CD4-positive, alpha-beta T cell (primary cell): ENCODE results near the gene SHROOM2. TPM values are rescaled to one million over a fixed set of nuclear protein-coding genes. Genes with fewer than 3 reads are reported as not detected.
"Not testable (repeated sequence)": the region's sequence is repeated elsewhere in the genome, so short reads cannot be mapped to it uniquely, and the experiment has no call there.

Source experiments
- ATAC-seq: fragments of 200-7000 bp; cut with Tn5 transposase; one replicate; pipeline ENCODE4 v1.10.0; 2022; ENCODE audit warnings: mild to moderate bottlenecking; ENCODE audit not compliant: poor library complexity
- CTCF ChIA-PET: fragments of 350-600 bp; sonication (Branson Sonifier 250); formaldehyde crosslinking; loops from one replicate; lab custom pipeline; 2021; ENCODE audit warnings: antibody characterized with exemption, inconsistent platforms; lab: Charles Lee
- POLR2A ChIA-PET: fragments of 350-600 bp; sonication (Branson Sonifier 250); formaldehyde crosslinking; loops from one replicate; lab custom pipeline; 2021; ENCODE audit warnings: antibody characterized with exemption, inconsistent platforms; lab: Charles Lee
- DNase-seq, 14 experiments: peaks; one replicate each; pipeline ENCODE4 v3.0.0-alpha.2; 2013 to 2020; ENCODE audit warnings: mixed read lengths in 2 of 14
- H3K27ac ChIP-seq, 2 donors: one replicate each; pipeline versions ENCODE4 v1.5.1 to v1.7.0; 2013; ENCODE audit warnings: low read length in 2 of 2, low read depth in 1 of 2, mild to moderate bottlenecking in 1 of 2
- H3K27me3 ChIP-seq, 2 experiments: 1 replicate in 1 of 2; 2 replicates in 1 of 2; pipeline versions ENCODE4 v1.6.1 to v1.7.0; 2013; ENCODE audit warnings: low read length in 2 of 2, control low read depth in 1 of 2, mild to moderate bottlenecking in 1 of 2, moderate library complexity in 1 of 2; ENCODE audit not compliant: insufficient read depth in 2 of 2, control insufficient read depth in 1 of 2
- H3K36me3 ChIP-seq: one replicate; pipeline ENCODE4 v1.6.1; 2013; ENCODE audit warnings: low read length, control low read depth; ENCODE audit not compliant: insufficient read depth
- H3K4me1 ChIP-seq: one replicate; pipeline ENCODE4 v1.6.1; 2013; ENCODE audit warnings: low read length, control low read depth; ENCODE audit not compliant: insufficient read depth
- H3K4me3 ChIP-seq: one replicate; pipeline ENCODE4 v1.5.1; 2013; ENCODE audit warnings: mild to moderate bottlenecking, low read length, moderate library complexity
- H3K9me3 ChIP-seq, 2 experiments: 1 replicate in 1 of 2; 2 replicates in 1 of 2; pipeline versions ENCODE4 v1.6.1 to v1.7.0; 2013; ENCODE audit warnings: low read length in 2 of 2, mild to moderate bottlenecking in 2 of 2, control low read depth in 1 of 2, moderate library complexity in 1 of 2; ENCODE audit not compliant: control insufficient read depth in 1 of 2, insufficient read depth in 1 of 2
- H3K27ac Mint-ChIP-seq: one replicate; pipeline ENCODE4 v1.8.0; 2020; ENCODE audit warnings: mixed read lengths
- H3K27me3 Mint-ChIP-seq: one replicate; pipeline ENCODE4 v1.8.0; 2021; ENCODE audit warnings: mixed read lengths
- H3K36me3 Mint-ChIP-seq: one replicate; pipeline ENCODE4 v1.8.0; 2021; ENCODE audit warnings: low read depth, mixed read lengths
- H3K4me1 Mint-ChIP-seq: one replicate; pipeline ENCODE4 v1.8.0; 2021; ENCODE audit warnings: low read depth, mixed read lengths
- H3K4me3 Mint-ChIP-seq: one replicate; pipeline ENCODE4 v1.8.0; 2020; ENCODE audit warnings: mild to moderate bottlenecking, mixed read lengths
- H3K9me3 Mint-ChIP-seq: one replicate; pipeline ENCODE4 v1.8.0; 2020; ENCODE audit warnings: mixed read lengths
- intact Hi-C, 2 experiments: fragments of 100-400 bp; cut with DNase I in 1 of 2; cut with micrococcal nuclease in 1 of 2; formaldehyde crosslinking; loops; one replicate each; pipeline versions ENCODE4 v1.15.1 to v1.9.0; 2023 to 2025; cut with DNase I, micrococcal nuclease
- total RNA-seq, 174 experiments: library from RNA in 2 of 174; stranded (reverse) in 2 of 174; gene quantifications; one replicate each; pipeline ENCODE4 v1.2.3 and lab custom pipeline; 2021 to 2026
- TF ChIP-seq, protein P1 (sequence below): fragments of 200-600 bp; IDR thresholded peaks from one replicate; pipeline ENCODE4 v1.8.0; 2022; ENCODE audit warnings: antibody characterized with exemption, mild to moderate bottlenecking

Gene SHROOM2
- total RNA-seq, 2 experiments from 2014 or later: not detected

DNA sequence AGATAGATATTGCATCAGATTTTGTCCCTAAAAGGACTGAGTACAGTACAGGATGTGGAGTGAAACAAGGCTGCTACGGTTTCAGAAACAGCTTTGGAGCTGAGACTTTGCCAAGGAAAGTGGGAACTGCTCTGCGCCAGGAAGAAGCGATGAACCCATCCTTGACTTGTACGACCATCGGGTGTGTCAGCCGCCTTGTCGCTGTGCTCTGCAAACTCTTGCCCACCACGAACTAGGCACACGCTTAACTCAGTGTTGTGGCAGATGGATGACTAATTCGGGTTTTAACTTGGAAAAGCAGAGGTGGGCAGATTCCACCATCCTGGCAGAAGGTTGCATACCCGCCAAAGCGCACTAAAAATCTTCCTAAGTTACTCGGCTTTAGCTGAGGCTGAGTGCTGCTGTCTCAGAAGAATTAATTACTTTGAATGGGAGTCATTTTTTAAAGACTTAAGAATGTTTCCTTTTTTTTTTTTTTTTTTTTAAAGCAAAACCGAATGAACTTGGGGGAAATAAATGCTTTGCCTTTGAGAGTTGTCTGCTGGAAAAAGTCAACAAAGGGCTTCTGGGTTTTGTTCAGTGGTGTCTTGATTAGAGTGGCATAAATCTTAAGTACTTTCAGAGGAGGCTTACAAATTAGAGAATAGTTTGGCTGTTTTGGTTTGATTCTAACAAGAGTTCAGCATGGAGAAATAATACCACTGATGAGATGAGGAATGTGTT lies 69.5 kb downstream of the SHROOM2 start:
- no peak overlapping the region for H3K27ac ChIP-seq
- no peaks in the 10 kb centered on the region for H3K27me3 ChIP-seq
- H3K9me3 ChIP-seq: no peaks in the 10 kb centered on the region
- CTCF ChIA-PET: no interaction called here
- Mint-ChIP-seq H3K4me1 (no peaks in the 10 kb centered on the region), H3K4me3 (no peak overlapping the region), H3K36me3 (no peaks in the 10 kb centered on the region), H3K9me3 (no peaks in the 10 kb centered on the region), H3K27ac (no peak overlapping the region), H3K27me3 (peaks cover 10% of the 10 kb centered on the region)
- no peaks in the 10 kb centered on the region for H3K36me3 ChIP-seq
- intact Hi-C loops: no loop called here
- H3K4me3 ChIP-seq: no peak overlapping the region
- POLR2A ChIA-PET: no interaction called here
- no peaks in the 10 kb centered on the region for H3K4me1 ChIP-seq
- ATAC-seq (no peak), DNase-seq (no peak)
- TF ChIP-seq, protein P1, sequence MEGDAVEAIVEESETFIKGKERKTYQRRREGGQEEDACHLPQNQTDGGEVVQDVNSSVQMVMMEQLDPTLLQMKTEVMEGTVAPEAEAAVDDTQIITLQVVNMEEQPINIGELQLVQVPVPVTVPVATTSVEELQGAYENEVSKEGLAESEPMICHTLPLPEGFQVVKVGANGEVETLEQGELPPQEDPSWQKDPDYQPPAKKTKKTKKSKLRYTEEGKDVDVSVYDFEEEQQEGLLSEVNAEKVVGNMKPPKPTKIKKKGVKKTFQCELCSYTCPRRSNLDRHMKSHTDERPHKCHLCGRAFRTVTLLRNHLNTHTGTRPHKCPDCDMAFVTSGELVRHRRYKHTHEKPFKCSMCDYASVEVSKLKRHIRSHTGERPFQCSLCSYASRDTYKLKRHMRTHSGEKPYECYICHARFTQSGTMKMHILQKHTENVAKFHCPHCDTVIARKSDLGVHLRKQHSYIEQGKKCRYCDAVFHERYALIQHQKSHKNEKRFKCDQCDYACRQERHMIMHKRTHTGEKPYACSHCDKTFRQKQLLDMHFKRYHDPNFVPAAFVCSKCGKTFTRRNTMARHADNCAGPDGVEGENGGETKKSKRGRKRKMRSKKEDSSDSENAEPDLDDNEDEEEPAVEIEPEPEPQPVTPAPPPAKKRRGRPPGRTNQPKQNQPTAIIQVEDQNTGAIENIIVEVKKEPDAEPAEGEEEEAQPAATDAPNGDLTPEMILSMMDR: no peak

DNA sequence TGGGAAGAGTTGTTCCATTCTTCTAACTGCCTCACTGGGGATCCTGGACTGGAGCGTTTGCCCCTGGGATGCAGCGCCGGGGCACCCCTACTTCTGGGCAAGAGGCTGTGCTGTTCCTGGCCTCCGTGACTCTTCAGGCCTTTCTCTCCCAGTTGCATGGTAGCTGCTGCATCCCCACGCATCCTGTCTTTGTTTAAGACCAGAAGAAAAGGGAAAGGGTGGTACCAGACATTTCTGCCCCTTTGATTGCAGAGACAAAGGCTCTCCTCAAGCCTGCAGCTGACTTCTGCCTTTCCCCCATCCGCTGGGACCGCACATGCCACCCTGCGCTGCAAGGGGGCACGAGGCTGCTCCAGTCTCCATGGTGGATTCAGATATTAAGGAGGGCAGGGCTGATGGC lies 70.4 kb downstream of the SHROOM2 start:
- Histone ChIP-seq H3K36me3 (no peaks in the 10 kb centered on the region), H3K4me3 (no peak overlapping the region), H3K27me3 (no peaks in the 10 kb centered on the region), H3K4me1 (no peaks in the 10 kb centered on the region), H3K27ac (no peak overlapping the region), H3K9me3 (no peaks in the 10 kb centered on the region)
- Mint-ChIP-seq H3K9me3 (no peaks in the 10 kb centered on the region), H3K4me3 (no peak overlapping the region), H3K4me1 (no peaks in the 10 kb centered on the region), H3K27me3 (peaks cover 15% of the 10 kb centered on the region), H3K36me3 (no peaks in the 10 kb centered on the region), H3K27ac (no peak overlapping the region)
- ChIA-PET POLR2A (no interaction called here), CTCF (no interaction called here)
- intact Hi-C loops: no loop called here
- DNase-seq: no peak
- TF ChIP-seq, protein P1: no peak
- ATAC-seq: no peak

DNA sequence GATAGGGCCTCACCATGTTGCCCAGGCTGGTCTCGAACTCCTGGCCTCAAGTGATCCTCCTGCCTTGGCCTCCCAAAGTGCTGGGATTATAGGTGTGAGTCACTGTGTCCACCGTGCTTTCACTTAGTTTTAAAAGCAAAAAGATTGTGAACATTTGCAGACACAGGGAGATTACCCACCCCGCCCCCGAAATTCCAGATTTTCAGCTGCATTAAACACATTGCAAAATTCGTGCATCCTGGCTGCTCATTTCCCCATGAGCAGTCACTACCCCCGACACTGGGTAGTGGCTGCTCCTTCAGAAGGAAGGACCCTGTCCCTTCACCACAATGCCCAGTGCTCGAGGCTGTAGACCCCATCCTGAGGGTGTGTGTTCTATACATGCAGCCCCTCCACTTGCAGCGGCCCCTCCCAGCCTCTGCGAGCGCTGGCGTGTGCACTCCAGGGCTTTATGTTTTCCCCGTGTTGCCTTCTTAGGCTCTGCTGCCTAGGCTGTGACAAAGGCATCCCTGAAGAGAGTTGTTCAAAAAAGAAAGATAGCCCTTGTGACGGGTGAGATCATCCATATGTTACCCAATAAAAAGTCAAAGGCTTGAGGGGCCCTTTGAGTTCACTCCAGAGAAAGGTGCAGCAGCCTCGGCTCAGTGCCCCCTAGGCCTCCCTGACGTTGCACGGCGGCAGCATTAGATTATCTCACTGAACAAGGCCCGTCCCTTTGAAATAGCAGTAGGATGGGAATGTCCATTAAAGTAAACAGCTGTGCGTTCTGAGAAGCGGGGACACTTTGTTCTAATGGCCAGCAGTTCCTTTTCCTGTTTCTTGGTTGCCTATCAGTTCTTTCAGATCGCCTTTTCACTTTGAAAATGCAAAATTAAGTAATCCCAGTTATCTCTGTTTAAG lies 71.6 kb downstream of the SHROOM2 start:
- no peaks in the 10 kb centered on the region for H3K4me1 Mint-ChIP-seq
- Histone ChIP-seq H3K27ac (no peak overlapping the region), H3K9me3 (peaks cover 0 to 4% of the 10 kb centered on the region in 2 experiments), H3K27me3 (no peaks in the 10 kb centered on the region), H3K4me3 (no peak overlapping the region), H3K36me3 (no peaks in the 10 kb centered on the region), H3K4me1 (no peaks in the 10 kb centered on the region)
- peaks cover 15% of the 10 kb centered on the region for H3K27me3 Mint-ChIP-seq
- no peaks in the 10 kb centered on the region for H3K36me3 Mint-ChIP-seq
- H3K9me3 Mint-ChIP-seq: no peaks in the 10 kb centered on the region
- H3K4me3 Mint-ChIP-seq: no peak overlapping the region
- CTCF ChIA-PET: no interaction called here
- H3K27ac Mint-ChIP-seq: no peak overlapping the region
- TF ChIP-seq, protein P1: no peak
- no peak for DNase-seq
- intact Hi-C loops: no loop called here
- POLR2A ChIA-PET: no interaction called here
- no peak for ATAC-seq

DNA sequence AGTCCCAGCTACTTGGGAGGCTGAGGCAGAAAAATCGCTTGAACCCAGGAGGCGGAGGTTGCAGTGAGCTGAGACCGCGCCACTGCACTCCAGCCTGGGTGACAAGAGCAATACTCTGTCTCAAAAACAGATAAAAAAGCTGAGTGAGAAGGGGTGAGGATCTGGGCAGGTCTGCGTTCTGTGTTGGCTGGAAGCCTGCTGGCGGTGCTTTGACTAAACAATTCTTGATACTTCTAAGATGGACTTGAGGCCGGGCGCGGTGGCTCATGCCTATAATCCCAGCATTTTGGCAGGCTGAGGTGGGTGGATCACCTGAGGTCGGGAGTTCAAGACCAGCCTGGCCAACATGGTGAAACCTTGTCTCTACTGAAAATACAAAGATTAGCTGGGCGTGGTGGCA lies 72.5 kb downstream of the SHROOM2 start:
- H3K27ac ChIP-seq, CTCF ChIA-PET, H3K36me3 Mint-ChIP-seq, H3K9me3 ChIP-seq, H3K9me3 Mint-ChIP-seq, ATAC-seq, DNase-seq, H3K4me3 ChIP-seq, H3K4me3 Mint-ChIP-seq, POLR2A ChIA-PET, H3K27ac Mint-ChIP-seq, H3K4me1 Mint-ChIP-seq, H3K36me3 ChIP-seq, intact Hi-C loops, H3K4me1 ChIP-seq, H3K27me3 ChIP-seq: not testable (repeated sequence)
- H3K27me3 Mint-ChIP-seq: peaks cover 15% of the 10 kb centered on the region
